Measurements from ENCODE around the gene THRB. TPM values are rescaled to one million over a fixed set of nuclear protein-coding genes. Genes with fewer than 3 reads are reported as not detected.

THRB gene
- total RNA-seq, 2 experiments from 2014 or later, result not detected

DNA sequence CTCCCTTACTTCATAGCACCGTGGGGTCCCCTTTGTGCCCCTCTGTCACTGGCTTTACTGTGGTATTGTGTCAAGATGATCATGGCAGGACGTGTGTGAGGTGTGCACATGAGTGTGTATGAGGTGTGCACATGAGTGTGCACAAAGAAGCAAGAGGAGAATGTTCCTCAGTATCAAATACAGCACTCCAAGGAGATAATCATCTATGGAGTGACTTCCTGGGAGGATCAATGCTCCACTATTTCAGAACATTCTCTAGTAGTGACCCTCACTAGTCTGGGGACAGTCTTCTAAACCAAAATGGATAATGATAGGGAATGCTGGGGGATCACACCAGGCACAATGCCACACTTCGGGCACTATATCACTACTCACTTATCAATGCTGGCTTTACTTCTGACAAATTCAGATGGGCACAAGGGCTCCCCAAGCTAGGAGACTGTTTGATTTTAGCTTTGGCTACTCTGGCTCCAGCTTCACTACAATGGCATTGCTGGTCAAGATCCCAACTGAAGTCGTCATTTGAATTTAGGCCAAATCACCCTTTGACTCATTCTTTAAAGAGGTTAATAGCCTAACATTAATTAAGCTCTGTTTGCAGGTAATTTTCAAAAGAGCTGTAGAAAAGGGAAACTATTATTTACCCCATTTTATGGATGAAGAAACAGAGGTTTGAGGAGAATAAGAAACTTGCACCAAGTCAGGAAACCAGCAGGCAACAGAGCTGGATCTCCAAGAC lies 124.1 kb downstream of the THRB start:
- CTCF ChIA-PET, result no interaction called here
- POLR2A ChIA-PET, result no interaction called here
- no peaks in the 10 kb centered on the region for H3K9me3 Mint-ChIP-seq

DNA sequence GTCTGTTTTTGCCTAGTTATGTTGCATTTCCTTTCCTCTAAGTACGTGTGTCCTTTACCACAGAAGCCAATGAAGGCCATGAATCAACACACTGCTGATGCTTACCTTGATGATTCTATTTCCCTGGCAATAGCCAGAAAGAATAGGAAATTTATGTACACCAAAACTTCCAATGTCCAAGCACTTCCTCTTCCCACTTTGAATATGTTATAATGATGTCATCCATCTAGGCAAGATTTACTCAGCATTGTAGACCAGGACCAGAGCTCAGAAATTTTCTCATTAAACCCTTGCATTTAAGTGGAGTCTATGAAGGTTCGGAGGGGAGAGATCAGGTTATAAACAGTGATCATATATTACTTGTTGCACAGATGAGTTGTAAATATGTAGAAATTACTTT lies 126.0 kb downstream of the THRB start:
- POLR2A ChIA-PET, result no interaction called here
- Mint-ChIP-seq H3K27ac (no peak overlapping the region), H3K36me3 (no peaks in the 10 kb centered on the region), H3K4me3 (no peak overlapping the region), H3K27me3 (no peaks in the 10 kb centered on the region), H3K4me1 (ENCODE audit: low read depth) (no peaks in the 10 kb centered on the region), H3K9me3 (no peaks in the 10 kb centered on the region)
- CTCF ChIA-PET, result no interaction called here
- intact Hi-C loops (cut with micrococcal nuclease), result no loop called here
- DNase-seq, result no peak

More for the DNA sequence above, 124.1 kb downstream of the THRB start:
- H3K27me3 Mint-ChIP-seq, result no peaks in the 10 kb centered on the region
- no peak overlapping the region for H3K4me3 Mint-ChIP-seq
- H3K4me1 Mint-ChIP-seq (ENCODE audit: low read depth), result no peaks in the 10 kb centered on the region
- no peak overlapping the region for H3K27ac Mint-ChIP-seq
- no peaks in the 10 kb centered on the region for H3K36me3 Mint-ChIP-seq
- DNase-seq, result no peak
- intact Hi-C loops (cut with micrococcal nuclease), result no loop called here

DNA sequence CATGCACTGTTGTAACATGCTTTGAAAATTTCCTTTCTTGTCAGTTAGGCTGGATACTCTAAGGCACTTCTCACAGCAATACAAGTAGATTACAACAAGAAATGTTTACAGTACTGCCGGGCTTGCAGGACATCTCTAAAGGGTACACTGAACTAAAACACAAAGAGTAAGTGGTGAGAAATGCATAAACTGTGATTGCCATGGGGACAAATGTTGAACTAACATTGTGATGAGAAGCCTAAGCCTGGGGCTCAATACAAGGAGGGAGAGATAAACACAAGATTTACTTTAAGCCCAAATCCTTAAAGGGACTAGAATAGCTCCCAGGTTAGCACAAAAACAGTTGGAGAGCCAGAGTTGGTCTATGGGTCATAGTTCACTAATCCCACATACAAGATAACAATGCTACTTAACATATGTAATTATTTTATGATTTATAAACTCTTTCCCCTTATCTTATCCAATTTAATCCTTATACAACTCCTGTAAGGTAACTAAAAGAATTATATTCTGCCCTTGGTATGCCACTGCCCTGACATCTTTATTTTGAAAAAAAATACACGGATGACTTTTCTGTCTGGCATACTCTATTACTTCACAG lies 126.9 kb downstream of the THRB start:
- Mint-ChIP-seq H3K36me3 (no peaks in the 10 kb centered on the region), H3K4me1 (ENCODE audit: low read depth) (no peaks in the 10 kb centered on the region), H3K27me3 (no peaks in the 10 kb centered on the region), H3K4me3 (no peak overlapping the region), H3K27ac (no peak overlapping the region), H3K9me3 (no peaks in the 10 kb centered on the region)
- ChIA-PET CTCF (no interaction called here), POLR2A (no interaction called here)
- no peak for DNase-seq
- intact Hi-C loops (cut with micrococcal nuclease), result no loop called here

DNA sequence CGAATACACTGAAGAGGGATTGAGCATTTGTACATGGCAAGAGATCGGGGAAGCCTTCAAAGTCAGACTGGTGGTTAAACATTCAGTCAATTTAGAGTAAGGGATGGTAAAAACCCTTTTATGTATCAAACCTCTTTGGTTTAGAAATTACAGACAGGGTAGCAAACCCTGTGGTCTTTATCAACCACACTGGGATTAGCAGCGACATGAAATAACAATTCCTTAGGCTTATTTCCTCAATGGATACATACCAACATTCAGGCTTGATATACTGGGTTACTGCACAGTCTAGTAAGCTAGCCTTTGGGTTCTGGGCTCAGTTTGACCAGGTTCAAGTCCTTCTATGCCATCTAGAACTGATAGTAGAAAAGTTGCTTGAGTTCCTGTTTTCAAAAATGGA lies 127.4 kb downstream of the THRB start:
- ChIA-PET CTCF (no interaction called here), POLR2A (no interaction called here)
- H3K27me3 Mint-ChIP-seq, result no peaks in the 10 kb centered on the region
- intact Hi-C loops (cut with micrococcal nuclease), result no loop called here
- H3K4me3 Mint-ChIP-seq, result no peak overlapping the region
- H3K27ac Mint-ChIP-seq, result no peak overlapping the region
- no peaks in the 10 kb centered on the region for H3K9me3 Mint-ChIP-seq
- DNase-seq, result no peak
- no peaks in the 10 kb centered on the region for H3K36me3 Mint-ChIP-seq
- H3K4me1 Mint-ChIP-seq (ENCODE audit: low read depth), result no peaks in the 10 kb centered on the region

DNA sequence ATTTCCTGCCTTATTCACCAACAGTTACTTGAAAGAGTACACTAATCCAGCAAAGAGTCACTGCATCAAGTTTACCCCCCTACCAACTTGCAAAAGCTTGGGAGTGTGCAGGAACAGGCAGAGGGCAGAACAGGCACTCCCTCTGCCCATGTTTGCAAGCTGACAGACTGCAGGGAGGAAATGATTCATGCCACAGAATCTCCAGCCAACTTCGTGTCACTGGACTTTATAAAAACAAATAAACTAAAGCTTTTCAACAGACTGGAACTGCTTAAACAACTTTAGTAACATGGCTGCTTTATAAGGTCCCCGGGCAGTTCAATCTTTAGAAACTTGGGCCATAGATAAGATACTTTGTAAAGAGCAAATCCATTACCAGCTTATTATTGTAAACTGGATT lies 129.5 kb downstream of the THRB start:
- no peak overlapping the region for H3K4me3 Mint-ChIP-seq
- POLR2A ChIA-PET, result no interaction called here
- no peaks in the 10 kb centered on the region for H3K27me3 Mint-ChIP-seq

GRCh38 chr3:24364359-24364758 lies 130.3 kb downstream of the THRB start:
- Mint-ChIP-seq H3K4me3 (no peak overlapping the region), H3K36me3 (no peaks in the 10 kb centered on the region), H3K27ac (no peak overlapping the region), H3K4me1 (ENCODE audit: low read depth) (no peaks in the 10 kb centered on the region), H3K27me3 (no peaks in the 10 kb centered on the region), H3K9me3 (no peaks in the 10 kb centered on the region)
- intact Hi-C loops (cut with micrococcal nuclease), result no loop called here
- DNase-seq, result no peak
- CTCF ChIA-PET, result no interaction called here
- POLR2A ChIA-PET, result no interaction called here

More for the DNA sequence above, 129.5 kb downstream of the THRB start:
- no peaks in the 10 kb centered on the region for H3K36me3 Mint-ChIP-seq
- intact Hi-C loops (cut with micrococcal nuclease), result no loop called here
- CTCF ChIA-PET, result no interaction called here
- no peaks in the 10 kb centered on the region for H3K4me1 Mint-ChIP-seq (ENCODE audit: low read depth)
- DNase-seq, result no peak
- H3K27ac Mint-ChIP-seq, result no peak overlapping the region
- H3K9me3 Mint-ChIP-seq, result no peaks in the 10 kb centered on the region

DNA sequence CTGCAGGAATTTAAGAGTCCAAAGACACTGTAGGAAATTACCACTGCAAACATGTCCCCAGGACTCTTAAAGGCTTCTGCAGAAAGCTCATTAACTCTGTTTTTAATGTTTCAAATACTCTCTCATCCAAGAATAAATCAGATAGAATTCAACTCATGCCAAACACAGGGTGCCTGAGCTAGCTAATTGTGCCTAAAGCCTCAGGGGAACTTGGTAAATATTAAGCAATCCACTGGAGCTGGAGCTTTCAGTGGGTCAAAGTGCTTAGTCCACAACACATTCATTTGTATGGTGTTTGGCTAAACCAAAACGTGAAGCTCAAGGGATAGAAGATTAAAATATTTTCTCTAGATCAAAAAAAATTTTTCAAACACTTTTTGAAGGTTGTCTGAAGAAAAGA lies 131.4 kb downstream of the THRB start:
- DNase-seq, result no peak
- CTCF ChIA-PET, result no interaction called here
- POLR2A ChIA-PET, result no interaction called here
- H3K9me3 Mint-ChIP-seq, result no peaks in the 10 kb centered on the region
- H3K27me3 Mint-ChIP-seq, result no peaks in the 10 kb centered on the region
- intact Hi-C loops (cut with micrococcal nuclease), result no loop called here
- H3K36me3 Mint-ChIP-seq, result no peaks in the 10 kb centered on the region
- H3K4me3 Mint-ChIP-seq, result no peak overlapping the region
- H3K27ac Mint-ChIP-seq, result no peak overlapping the region
- no peaks in the 10 kb centered on the region for H3K4me1 Mint-ChIP-seq (ENCODE audit: low read depth)

DNA sequence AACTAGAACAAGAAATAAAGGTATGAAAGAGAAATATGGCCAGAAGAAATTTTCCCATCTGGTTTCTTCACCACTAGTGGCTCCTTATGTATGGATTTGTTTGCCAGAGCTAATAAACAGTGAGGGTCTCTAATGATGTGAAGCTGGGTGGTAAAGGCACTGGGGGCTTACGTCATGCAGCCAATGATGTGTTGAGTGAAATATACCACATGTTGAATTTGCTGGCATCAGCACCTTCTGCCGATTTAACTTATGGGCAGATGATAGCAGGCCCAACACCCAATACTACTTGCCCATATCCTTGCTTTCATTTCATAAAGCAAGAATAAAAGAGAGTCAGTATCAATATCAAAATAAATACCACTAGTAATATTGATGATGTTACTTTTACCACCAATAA lies 133.0 kb downstream of the THRB start:
- intact Hi-C loops (cut with micrococcal nuclease), result no loop called here
- ChIA-PET CTCF (no interaction called here), POLR2A (no interaction called here)
- Mint-ChIP-seq H3K27ac (no peak overlapping the region), H3K36me3 (no peaks in the 10 kb centered on the region), H3K9me3 (no peaks in the 10 kb centered on the region), H3K4me3 (no peak overlapping the region), H3K4me1 (ENCODE audit: low read depth) (no peaks in the 10 kb centered on the region), H3K27me3 (no peaks in the 10 kb centered on the region)
- no peak for DNase-seq

DNA sequence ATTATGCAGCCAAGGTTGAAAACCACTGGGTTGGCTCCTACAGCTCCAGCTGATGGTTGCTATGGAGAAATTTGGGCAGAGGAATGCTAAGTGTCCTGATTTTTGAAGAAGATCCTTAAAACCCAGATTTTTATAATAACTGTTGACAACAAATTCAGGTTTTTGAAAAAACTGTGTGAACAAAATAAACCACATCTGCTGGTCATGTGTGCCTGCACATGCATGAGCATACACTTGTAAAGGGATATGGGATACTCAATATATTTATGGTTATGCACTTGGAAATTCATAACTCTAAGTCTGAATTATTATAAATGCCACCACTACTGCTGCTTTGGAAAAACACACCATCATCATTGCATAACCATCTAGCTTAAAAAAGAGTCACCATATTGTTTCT lies 133.7 kb downstream of the THRB start:
- Mint-ChIP-seq H3K4me1 (ENCODE audit: low read depth) (no peaks in the 10 kb centered on the region), H3K36me3 (no peaks in the 10 kb centered on the region), H3K27me3 (no peaks in the 10 kb centered on the region), H3K4me3 (no peak overlapping the region), H3K27ac (no peak overlapping the region), H3K9me3 (no peaks in the 10 kb centered on the region)
- intact Hi-C loops (cut with micrococcal nuclease), result no loop called here
- DNase-seq, result no peak
- ChIA-PET CTCF (no interaction called here), POLR2A (no interaction called here)

GRCh38 chr3:24359645-24360462 lies 134.8 kb downstream of the THRB start:
- Mint-ChIP-seq H3K36me3 (no peaks in the 10 kb centered on the region), H3K27ac (no peak overlapping the region), H3K4me3 (no peak overlapping the region), H3K4me1 (ENCODE audit: low read depth) (no peaks in the 10 kb centered on the region), H3K9me3 (no peaks in the 10 kb centered on the region), H3K27me3 (no peaks in the 10 kb centered on the region)
- intact Hi-C loops (cut with micrococcal nuclease), result no loop called here
- DNase-seq, result no peak
- ChIA-PET POLR2A (no interaction called here), CTCF (no interaction called here)

DNA sequence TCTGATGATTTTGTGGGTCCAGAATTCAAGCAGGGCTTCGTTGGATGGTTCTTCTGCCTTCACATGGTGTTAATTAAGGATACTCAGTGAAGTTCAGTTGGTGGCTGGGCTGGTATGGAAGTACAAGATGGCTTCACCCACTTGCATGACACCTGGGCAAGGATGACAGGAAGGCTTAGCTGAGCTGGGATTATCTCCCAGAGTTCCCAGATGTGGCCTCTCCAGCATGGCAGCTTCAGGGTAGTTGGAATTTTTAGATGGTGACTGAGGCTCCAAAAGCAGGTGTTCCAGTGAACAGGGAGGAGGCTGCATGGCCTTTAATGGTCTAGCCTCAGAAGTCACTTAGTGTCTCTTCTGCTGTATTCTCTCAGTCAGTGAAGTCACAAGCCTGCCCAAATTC lies 135.5 kb downstream of the THRB start:
- Mint-ChIP-seq H3K9me3 (no peaks in the 10 kb centered on the region), H3K36me3 (no peaks in the 10 kb centered on the region), H3K27ac (no peak overlapping the region), H3K4me3 (no peak overlapping the region), H3K4me1 (ENCODE audit: low read depth) (no peaks in the 10 kb centered on the region), H3K27me3 (no peaks in the 10 kb centered on the region)
- CTCF ChIA-PET, result no interaction called here
- intact Hi-C loops (cut with micrococcal nuclease), result no loop called here
- POLR2A ChIA-PET, result no interaction called here
- DNase-seq, result no peak

GRCh38 chr3:24357635-24358034 lies 137.0 kb downstream of the THRB start:
- Mint-ChIP-seq H3K9me3 (no peaks in the 10 kb centered on the region), H3K27me3 (no peaks in the 10 kb centered on the region), H3K27ac (no peak overlapping the region), H3K4me3 (no peak overlapping the region), H3K36me3 (no peaks in the 10 kb centered on the region), H3K4me1 (ENCODE audit: low read depth) (no peaks in the 10 kb centered on the region)
- no peak for DNase-seq
- ChIA-PET POLR2A (no interaction called here), CTCF (no interaction called here)
- intact Hi-C loops (cut with micrococcal nuclease), result no loop called here

DNA sequence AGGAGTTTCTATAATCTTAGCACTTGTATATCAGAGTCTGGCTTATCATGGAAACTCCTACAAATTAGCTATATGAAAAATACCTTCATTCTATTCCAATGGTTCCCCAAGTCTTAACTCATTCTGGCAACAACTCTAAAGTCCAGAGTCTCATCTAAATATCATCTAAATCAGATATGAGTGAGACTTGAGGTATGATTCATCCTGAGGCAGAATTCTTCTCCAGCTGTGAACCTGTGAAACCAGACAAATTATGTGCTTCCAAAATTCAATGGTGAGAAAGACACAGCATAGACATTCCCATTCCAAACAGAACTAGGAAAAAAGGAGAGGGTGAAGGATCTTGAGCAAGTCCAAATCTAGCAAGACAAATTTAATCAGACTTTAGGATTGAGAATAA lies 138.8 kb downstream of the THRB start:
- H3K4me1 Mint-ChIP-seq (ENCODE audit: low read depth), result no peaks in the 10 kb centered on the region
- no peak overlapping the region for H3K4me3 Mint-ChIP-seq
- no peaks in the 10 kb centered on the region for H3K9me3 Mint-ChIP-seq
- no peak for DNase-seq
- no peak overlapping the region for H3K27ac Mint-ChIP-seq
- no peaks in the 10 kb centered on the region for H3K27me3 Mint-ChIP-seq
- intact Hi-C loops (cut with micrococcal nuclease), result no loop called here
- H3K36me3 Mint-ChIP-seq, result no peaks in the 10 kb centered on the region
- CTCF ChIA-PET, result no interaction called here
- POLR2A ChIA-PET, result no interaction called here
